Fibroblast of villous mesenchyme (primary cell): Measurements from ENCODE around the gene TRAF3IP3. TPM values are rescaled to one million over a fixed set of nuclear protein-coding genes. Genes with fewer than 3 reads are reported as not detected.

Source experiments
- DNase-seq: peaks from one replicate; pipeline ENCODE4 v3.0.0-alpha.2; 2010; ENCODE audit warnings: low read depth
- H3K4me3 ChIP-seq: 2 replicates; pipeline ENCODE4 v1.5.1; 2011; ENCODE audit warnings: low read depth, mild to moderate bottlenecking, low read length
- CTCF ChIP-seq: IDR thresholded peaks from 2 replicates; pipeline ENCODE4 v1.5.1; 2012; ENCODE audit warnings: low read depth, mild to moderate bottlenecking, low read length; ENCODE audit not compliant: insufficient read depth
- total RNA-seq: library from RNA; depleted of rRNA; stranded (reverse); fragments of >200 nt; gene quantifications from 2 replicates; pipeline ENCODE4 v1.2.3, GENCODE V29; 2012

TRAF3IP3 gene
- total RNA-seq, 1 donor, result not detected

- TF ChIP-seq CTCF, result no peak
- DNase-seq, result peak; percentile 49
- no peak overlapping the region for H3K4me3 ChIP-seq
These were observed 13.3 kb upstream of the TRAF3IP3 start for GRCh38 chr1:209742409-209743144.

DNA sequence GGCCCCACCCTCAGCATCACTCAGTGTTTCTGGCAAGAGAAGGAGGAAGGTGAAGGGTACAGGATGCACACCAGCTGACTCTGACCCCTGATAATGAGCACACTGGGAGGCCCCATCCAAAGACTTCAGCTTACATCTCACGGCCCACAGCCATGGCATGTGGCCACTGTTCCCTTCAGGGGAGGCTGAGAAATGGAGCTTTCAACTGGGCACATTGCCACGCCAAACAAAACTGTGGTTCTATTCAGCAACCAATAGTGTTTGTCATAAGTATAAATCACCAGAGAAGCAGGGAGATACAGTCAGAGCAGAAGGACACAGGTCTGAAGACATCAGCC is 12.7 kb upstream of the TRAF3IP3 start:
- DNase-seq, result peak; percentile 30
- TF ChIP-seq CTCF, result no peak
- no peak overlapping the region for H3K4me3 ChIP-seq

GRCh38 chr1:209746451-209747165 is 9.2 kb upstream of the TRAF3IP3 start:
- no peak overlapping the region for H3K4me3 ChIP-seq
- DNase-seq, result peak; percentile 31
- no peak for TF ChIP-seq CTCF

- peak; percentile 84 for TF ChIP-seq CTCF
- H3K4me3 ChIP-seq, result peak overlapping the region; percentile 28
- DNase-seq, result peak; percentile 93
These were observed 8.1 kb upstream of the TRAF3IP3 start for GRCh38 chr1:209747580-209748262.

DNA sequence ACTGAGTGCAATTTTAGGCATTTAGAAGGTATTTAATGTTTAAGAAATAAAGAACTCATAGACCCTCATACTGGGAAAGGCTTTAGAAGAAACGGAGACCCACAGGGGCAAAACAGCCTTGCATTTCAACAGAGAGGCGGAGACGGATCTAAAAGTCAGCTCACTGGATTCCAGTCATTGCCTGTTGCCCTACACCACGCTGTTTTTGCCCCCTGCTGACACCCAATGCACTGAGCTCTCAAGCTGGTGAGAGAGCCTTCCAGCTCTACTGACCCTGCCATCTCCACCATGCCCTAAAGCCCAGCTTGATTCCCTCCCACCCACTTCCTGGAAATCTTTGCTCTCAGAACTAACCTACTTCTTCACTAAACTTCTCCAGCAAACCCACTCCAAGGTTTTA is 7.2 kb upstream of the TRAF3IP3 start:
- TF ChIP-seq CTCF, result no peak
- no peak for DNase-seq
- H3K4me3 ChIP-seq, result no peak overlapping the region

DNA sequence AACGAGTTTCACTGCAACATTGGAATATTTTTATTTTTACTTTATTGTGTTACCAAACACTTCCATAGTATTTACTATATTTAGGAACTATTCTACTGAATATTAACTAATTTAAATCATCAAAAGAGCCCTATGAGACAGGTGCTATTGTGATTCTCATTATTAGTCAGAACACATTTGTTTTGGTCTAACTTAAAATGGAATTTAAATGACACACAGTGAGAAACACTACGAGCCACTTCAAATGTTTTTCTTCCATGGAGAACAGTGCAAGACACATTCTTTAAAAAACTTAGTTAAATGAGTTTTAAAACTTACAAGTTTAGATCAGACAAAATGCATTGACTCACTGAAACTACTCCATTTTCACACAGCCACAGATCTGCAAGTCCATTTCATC is 6.6 kb upstream of the TRAF3IP3 start:
- H3K4me3 ChIP-seq, result no peak overlapping the region
- no peak for DNase-seq
- TF ChIP-seq CTCF, result no peak
